Gastrocnemius medialis (tissue), 4 donors: ENCODE data around the gene OTUD5.

Experiments used
- POLR2A ChIP-seq, 2 donors: fragments of 450-650 bp; IDR thresholded peaks; one replicate each; pipeline ENCODE4 v1.6.1; 2017; ENCODE audit warnings: antibody characterized with exemption in 2 of 2, mild to moderate bottlenecking in 2 of 2, moderate library complexity in 2 of 2
- TF ChIP-seq, protein P1 (sequence below), 5 experiments: fragments of 450-650 bp in 3 of 5; fragments of 200-600 bp in 2 of 5; sonication (generic) in 2 of 5; IDR thresholded peaks in 4 of 5; conservative IDR thresholded peaks in 1 of 5; 1 replicate in 4 of 5; 2 replicates in 1 of 5; pipeline ENCODE4 v1.5.1; 2016 to 2019; ENCODE audit warnings: antibody characterized with exemption in 5 of 5, mild to moderate bottlenecking in 3 of 5, moderate library complexity in 3 of 5

DNA sequence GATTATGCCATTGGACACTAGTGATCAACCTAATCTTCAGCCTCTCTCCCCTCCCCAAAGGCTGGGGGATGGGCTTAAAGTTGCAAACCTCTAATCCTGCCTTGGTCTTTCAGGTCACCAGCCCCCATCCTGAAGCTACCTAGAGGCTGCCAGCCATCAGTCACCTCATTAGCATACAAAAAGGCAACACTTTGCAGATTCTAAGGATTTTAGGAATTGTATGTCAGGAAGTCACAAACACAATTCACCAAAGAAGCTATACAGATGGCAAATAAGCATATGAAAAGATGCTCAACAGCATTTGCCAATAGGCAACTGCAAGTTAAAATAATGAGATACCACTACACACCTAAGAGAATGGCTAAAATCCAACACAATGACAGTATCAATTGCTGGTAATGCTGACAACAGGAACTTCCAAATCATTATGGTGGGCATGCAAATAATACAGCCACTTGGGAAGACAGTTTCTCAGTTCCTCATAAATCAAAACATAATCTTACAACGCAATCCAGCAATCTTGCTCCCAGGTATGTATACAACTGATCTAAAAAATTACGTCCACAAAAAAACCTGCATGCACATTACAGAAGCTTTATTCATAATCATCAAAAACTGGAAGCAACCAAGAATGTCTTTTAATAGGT lies 29.5 kb downstream of the OTUD5 start:
- TF ChIP-seq, protein P1, sequence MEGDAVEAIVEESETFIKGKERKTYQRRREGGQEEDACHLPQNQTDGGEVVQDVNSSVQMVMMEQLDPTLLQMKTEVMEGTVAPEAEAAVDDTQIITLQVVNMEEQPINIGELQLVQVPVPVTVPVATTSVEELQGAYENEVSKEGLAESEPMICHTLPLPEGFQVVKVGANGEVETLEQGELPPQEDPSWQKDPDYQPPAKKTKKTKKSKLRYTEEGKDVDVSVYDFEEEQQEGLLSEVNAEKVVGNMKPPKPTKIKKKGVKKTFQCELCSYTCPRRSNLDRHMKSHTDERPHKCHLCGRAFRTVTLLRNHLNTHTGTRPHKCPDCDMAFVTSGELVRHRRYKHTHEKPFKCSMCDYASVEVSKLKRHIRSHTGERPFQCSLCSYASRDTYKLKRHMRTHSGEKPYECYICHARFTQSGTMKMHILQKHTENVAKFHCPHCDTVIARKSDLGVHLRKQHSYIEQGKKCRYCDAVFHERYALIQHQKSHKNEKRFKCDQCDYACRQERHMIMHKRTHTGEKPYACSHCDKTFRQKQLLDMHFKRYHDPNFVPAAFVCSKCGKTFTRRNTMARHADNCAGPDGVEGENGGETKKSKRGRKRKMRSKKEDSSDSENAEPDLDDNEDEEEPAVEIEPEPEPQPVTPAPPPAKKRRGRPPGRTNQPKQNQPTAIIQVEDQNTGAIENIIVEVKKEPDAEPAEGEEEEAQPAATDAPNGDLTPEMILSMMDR (IDR thresholded peaks at IDR 0.05 in 4 of 5, conservative IDR thresholded peaks at IDR 0.05 in 1 of 5) = no peak
- TF ChIP-seq POLR2A (IDR thresholded peaks at IDR 0.05) = no peak
